Activated naive CD4-positive, alpha-beta T cell treated with anti-CD3 and anti-CD28 coated beads, Interleukin-2, amount 50 U/mL, for 24 hours (primary cell): ENCODE measurements around the gene PNPLA2.

Source experiments
- H3K27ac Mint-ChIP-seq: one replicate; pipeline ENCODE4 v1.8.0; 2021; ENCODE audit warnings: mild to moderate bottlenecking, mixed read lengths
- H3K27me3 Mint-ChIP-seq: one replicate; pipeline ENCODE4 v1.8.0; 2021; ENCODE audit warnings: mixed read lengths
- H3K36me3 Mint-ChIP-seq: one replicate; pipeline ENCODE4 v1.8.0; 2021; ENCODE audit warnings: mixed read lengths
- H3K4me1 Mint-ChIP-seq: one replicate; pipeline ENCODE4 v1.8.0; 2021; ENCODE audit warnings: mixed read lengths
- H3K4me3 Mint-ChIP-seq: one replicate; pipeline ENCODE4 v1.8.0; 2021; ENCODE audit warnings: mild to moderate bottlenecking, mixed read lengths
- H3K9me3 Mint-ChIP-seq: one replicate; pipeline ENCODE4 v1.8.0; 2021; ENCODE audit warnings: mixed read lengths

The PNPLA2 gene

DNA sequence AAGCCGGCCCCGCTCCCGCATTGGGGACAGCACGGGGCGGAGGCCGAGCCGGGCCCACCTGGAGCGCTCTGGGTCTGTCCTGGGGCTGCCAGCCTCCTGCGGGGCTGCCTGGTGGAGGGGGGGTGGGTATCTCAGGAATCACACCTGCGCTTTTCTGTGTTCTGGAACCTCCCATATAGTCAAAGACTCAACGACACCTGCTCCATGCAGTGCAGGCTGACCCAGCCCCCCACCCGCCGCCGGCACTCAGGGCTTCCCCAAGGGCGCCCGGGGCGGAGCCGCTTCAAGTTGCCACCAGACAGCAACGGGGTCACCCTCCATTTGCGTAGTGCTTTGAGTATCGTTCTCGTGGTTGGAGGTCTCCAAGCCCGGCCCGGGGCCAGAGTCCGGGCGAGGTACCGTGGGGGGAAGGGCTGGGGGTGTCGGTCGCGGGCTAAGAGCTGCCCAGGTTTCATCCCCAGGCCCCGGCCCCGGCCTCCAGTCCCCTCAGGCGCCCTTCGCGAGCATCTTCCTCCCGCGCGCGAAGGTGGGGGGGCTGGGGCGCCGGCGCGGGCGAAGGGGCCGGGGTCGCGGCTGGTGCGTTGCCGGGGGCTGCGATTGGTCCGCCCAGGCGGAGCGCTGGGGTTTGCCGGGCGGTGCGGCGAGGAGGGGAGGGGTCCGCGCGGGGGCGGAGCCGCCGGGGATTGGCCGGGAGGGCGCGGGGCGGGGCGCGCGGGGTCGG, 30.6 kb downstream of the PNPLA2 start:
- no peaks in the 10 kb centered on the region for H3K36me3 Mint-ChIP-seq
- H3K27ac Mint-ChIP-seq, result no peak overlapping the region
- H3K4me3 Mint-ChIP-seq, result peak overlapping the region; percentile 77
- no peaks in the 10 kb centered on the region for H3K27me3 Mint-ChIP-seq
- no peaks in the 10 kb centered on the region for H3K9me3 Mint-ChIP-seq
- peaks cover 4% of the 10 kb centered on the region for H3K4me1 Mint-ChIP-seq

GRCh38 chr11:849951-850774, 31.4 kb downstream of the PNPLA2 start:
- H3K27ac Mint-ChIP-seq, result no peak overlapping the region
- H3K9me3 Mint-ChIP-seq, result no peaks in the 10 kb centered on the region
- H3K4me3 Mint-ChIP-seq, result peak overlapping the region; percentile 42
- no peaks in the 10 kb centered on the region for H3K36me3 Mint-ChIP-seq
- no peaks in the 10 kb centered on the region for H3K27me3 Mint-ChIP-seq
- H3K4me1 Mint-ChIP-seq, result peaks cover 4% of the 10 kb centered on the region

DNA sequence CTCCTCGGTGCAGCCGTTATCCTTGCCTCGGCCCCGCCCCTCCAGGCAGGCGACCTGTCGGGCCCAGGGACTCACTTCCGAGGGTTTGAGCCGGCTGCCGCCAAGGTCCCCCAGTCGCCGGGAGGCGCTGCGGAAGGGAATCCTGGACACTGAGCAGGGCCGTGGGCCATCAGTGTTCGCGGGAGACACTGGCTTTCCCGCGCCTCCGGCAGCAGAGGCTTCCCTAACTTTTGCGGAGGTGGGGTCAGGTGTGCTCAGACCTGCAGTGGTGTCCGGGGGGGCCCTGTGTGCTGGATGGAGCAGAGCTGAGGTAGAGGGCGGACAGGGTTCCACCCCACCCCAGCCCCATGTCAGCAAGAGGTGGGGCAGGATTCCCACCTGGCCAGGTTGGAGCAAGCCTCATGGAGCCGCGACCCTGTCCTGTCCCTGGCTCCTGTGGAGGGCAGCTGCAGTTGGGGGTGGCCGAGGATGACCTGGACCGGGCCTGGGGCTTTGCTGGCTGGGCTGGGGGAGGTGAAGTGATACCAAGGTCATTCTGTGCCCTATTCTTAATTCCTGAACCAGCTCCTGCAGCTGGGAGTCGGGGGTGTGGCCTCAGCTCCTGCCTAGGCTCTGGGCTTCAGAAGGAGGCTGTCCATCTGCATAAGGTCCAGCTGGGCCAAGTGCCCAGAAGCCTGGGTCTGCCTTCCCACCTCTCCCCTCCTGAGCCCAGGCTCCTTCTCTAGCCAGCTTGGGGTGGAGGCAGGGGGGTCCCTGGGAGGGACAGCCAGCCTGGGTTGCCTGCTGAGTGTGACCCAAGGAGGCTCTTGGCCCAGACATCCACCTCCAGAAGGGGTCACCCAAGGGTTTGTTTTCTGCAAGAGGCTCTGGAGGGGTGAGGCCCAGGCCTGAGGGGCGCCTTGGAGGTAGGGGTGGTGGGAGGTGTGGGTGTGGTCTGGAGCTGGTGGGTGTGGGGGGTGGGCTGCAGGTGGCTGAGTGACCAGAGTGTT, 32.4 kb downstream of the PNPLA2 start:
- Mint-ChIP-seq H3K27ac (no peak overlapping the region), H3K9me3 (no peaks in the 10 kb centered on the region), H3K27me3 (no peaks in the 10 kb centered on the region), H3K4me3 (peak overlapping the region; percentile 39), H3K4me1 (peaks cover 4% of the 10 kb centered on the region), H3K36me3 (no peaks in the 10 kb centered on the region)

- Mint-ChIP-seq H3K4me3 (no peak overlapping the region), H3K36me3 (no peaks in the 10 kb centered on the region), H3K9me3 (no peaks in the 10 kb centered on the region), H3K4me1 (peaks cover 4% of the 10 kb centered on the region), H3K27me3 (no peaks in the 10 kb centered on the region), H3K27ac (no peak overlapping the region)
These were observed 34.0 kb downstream of the PNPLA2 start for GRCh38 chr11:852762-853161.

GRCh38 chr11:853682-854448, 35.2 kb downstream of the PNPLA2 start:
- Mint-ChIP-seq H3K36me3 (no peaks in the 10 kb centered on the region), H3K4me1 (no peaks in the 10 kb centered on the region), H3K27me3 (no peaks in the 10 kb centered on the region), H3K9me3 (no peaks in the 10 kb centered on the region), H3K27ac (no peak overlapping the region), H3K4me3 (no peak overlapping the region)

- no peak overlapping the region for H3K4me3 Mint-ChIP-seq
- no peaks in the 10 kb centered on the region for H3K27me3 Mint-ChIP-seq
- no peaks in the 10 kb centered on the region for H3K4me1 Mint-ChIP-seq
- H3K36me3 Mint-ChIP-seq, result no peaks in the 10 kb centered on the region
- H3K27ac Mint-ChIP-seq, result no peak overlapping the region
- H3K9me3 Mint-ChIP-seq, result no peaks in the 10 kb centered on the region
These were observed 36.1 kb downstream of the PNPLA2 start for GRCh38 chr11:854601-855329.

GRCh38 chr11:855330-855674, 36.6 kb downstream of the PNPLA2 start:
- no peak overlapping the region for H3K27ac Mint-ChIP-seq

DNA sequence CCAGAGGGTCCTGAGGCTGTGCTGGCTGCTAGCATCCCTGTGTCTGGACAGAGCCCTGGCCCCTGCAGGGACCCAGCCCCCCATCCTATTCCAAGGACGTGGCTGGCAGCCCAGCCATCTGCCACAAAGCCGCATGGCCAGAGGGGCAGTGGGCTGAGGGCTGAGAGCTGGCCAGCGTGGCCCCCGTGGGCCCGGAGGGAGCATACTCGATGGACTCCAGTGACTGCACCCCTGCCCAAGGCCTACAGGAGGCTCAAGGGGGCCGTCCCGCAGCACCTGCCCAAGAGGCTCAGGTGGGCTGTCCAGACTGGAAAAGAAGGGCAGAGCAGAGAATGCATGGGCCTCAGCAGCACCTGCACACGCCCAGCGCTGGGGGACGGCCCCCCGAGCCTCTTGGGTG, 37.1 kb downstream of the PNPLA2 start:
- H3K27me3 Mint-ChIP-seq, result no peaks in the 10 kb centered on the region
- peak overlapping the region; percentile 59 for H3K27ac Mint-ChIP-seq

More at GRCh38 chr11:855330-855674, 36.6 kb downstream of the PNPLA2 start:
- Mint-ChIP-seq H3K9me3 (no peaks in the 10 kb centered on the region), H3K4me3 (no peak overlapping the region), H3K36me3 (no peaks in the 10 kb centered on the region), H3K4me1 (no peaks in the 10 kb centered on the region), H3K27me3 (no peaks in the 10 kb centered on the region)

GRCh38 chr11:856397-856796, 37.7 kb downstream of the PNPLA2 start:
- Mint-ChIP-seq H3K27ac (peak overlapping the region; percentile 59), H3K9me3 (no peaks in the 10 kb centered on the region), H3K4me1 (no peaks in the 10 kb centered on the region), H3K27me3 (no peaks in the 10 kb centered on the region), H3K4me3 (no peak overlapping the region), H3K36me3 (no peaks in the 10 kb centered on the region)

More for the DNA sequence above, 37.1 kb downstream of the PNPLA2 start:
- H3K4me1 Mint-ChIP-seq, result no peaks in the 10 kb centered on the region
- no peak overlapping the region for H3K4me3 Mint-ChIP-seq
- H3K36me3 Mint-ChIP-seq, result no peaks in the 10 kb centered on the region
- H3K9me3 Mint-ChIP-seq, result no peaks in the 10 kb centered on the region

GRCh38 chr11:858053-858761, 39.5 kb downstream of the PNPLA2 start:
- no peak overlapping the region for H3K4me3 Mint-ChIP-seq
- no peaks in the 10 kb centered on the region for H3K36me3 Mint-ChIP-seq
- no peaks in the 10 kb centered on the region for H3K4me1 Mint-ChIP-seq
- H3K9me3 Mint-ChIP-seq, result no peaks in the 10 kb centered on the region
- H3K27me3 Mint-ChIP-seq, result no peaks in the 10 kb centered on the region
- H3K27ac Mint-ChIP-seq, result no peak overlapping the region

GRCh38 chr11:858762-859339, 40.1 kb downstream of the PNPLA2 start:
- H3K4me1 Mint-ChIP-seq, result no peaks in the 10 kb centered on the region
- H3K4me3 Mint-ChIP-seq, result no peak overlapping the region
- no peaks in the 10 kb centered on the region for H3K36me3 Mint-ChIP-seq
- H3K27ac Mint-ChIP-seq, result no peak overlapping the region
- no peaks in the 10 kb centered on the region for H3K27me3 Mint-ChIP-seq
- H3K9me3 Mint-ChIP-seq, result no peaks in the 10 kb centered on the region

GRCh38 chr11:859394-860131, 40.8 kb downstream of the PNPLA2 start:
- no peaks in the 10 kb centered on the region for H3K27me3 Mint-ChIP-seq

More at GRCh38 chr11:859394-860131, 40.8 kb downstream of the PNPLA2 start:
- Mint-ChIP-seq H3K36me3 (no peaks in the 10 kb centered on the region), H3K4me3 (no peak overlapping the region), H3K27ac (peak overlapping the region; percentile 84), H3K4me1 (no peaks in the 10 kb centered on the region), H3K9me3 (no peaks in the 10 kb centered on the region)
